Esophagus muscularis mucosa (tissue), 4 donors: ENCODE measurements around the gene CEP135.

Experiments used
- CTCF ChIP-seq, 3 experiments: fragments of 200-600 bp in 2 of 3; fragments of 450-650 bp in 1 of 3; sonication (generic) in 2 of 3; IDR thresholded peaks; one replicate each; pipeline ENCODE4 v1.5.1; 2017 to 2019; ENCODE audit warnings: antibody characterized with exemption in 3 of 3, mild to moderate bottlenecking in 2 of 3, moderate library complexity in 1 of 3
- EP300 ChIP-seq: sonication (generic); formaldehyde crosslinking; IDR thresholded peaks from one replicate; pipeline ENCODE4 v1.6.1; 2017; ENCODE audit warnings: antibody characterized with exemption
- POLR2A ChIP-seq: fragments of 450-650 bp; IDR thresholded peaks from one replicate; pipeline ENCODE4 v1.6.1; 2017; ENCODE audit warnings: antibody characterized with exemption, moderate library complexity, mild to moderate bottlenecking, low read depth
- POLR2AphosphoS5 ChIP-seq, 2 donors: sonication (generic); formaldehyde crosslinking; IDR thresholded peaks; one replicate each; pipeline ENCODE4 v1.6.1; 2017; ENCODE audit warnings: antibody characterized with exemption in 2 of 2

DNA sequence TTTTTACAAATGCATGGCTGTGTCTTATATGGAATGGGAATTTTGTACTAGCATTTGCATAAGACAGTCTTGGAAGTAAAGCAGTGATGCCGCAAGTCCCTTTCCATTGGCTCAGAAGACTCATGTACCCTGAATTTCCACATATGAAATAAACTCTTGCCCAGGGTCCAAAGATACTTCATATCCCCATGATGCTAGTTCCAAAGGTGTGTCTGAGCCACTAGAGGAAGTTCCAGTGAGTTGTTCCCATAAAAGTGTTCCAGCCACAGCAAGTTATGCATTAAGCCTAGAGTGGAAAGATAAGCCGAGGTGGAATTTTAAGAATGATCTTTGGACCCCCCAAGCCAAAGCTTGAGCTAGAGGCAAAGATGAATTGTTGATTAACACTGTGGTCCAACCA is 9.3 kb upstream of the CEP135 start:
- TF ChIP-seq EP300 (no peak), POLR2A (no peak), POLR2AphosphoS5 (IDR thresholded peaks at IDR 0.05) (no peak), CTCF (IDR thresholded peaks at IDR 0.05) (no peak)
